Measurements from ENCODE around the gene KLHDC4. TPM values are rescaled to one million over a fixed set of nuclear protein-coding genes. Genes with fewer than 3 reads are reported as not detected.
"Not testable (repeated sequence)": the region's sequence is repeated elsewhere in the genome, so short reads cannot be mapped to it uniquely, and the experiment has no call there.

KLHDC4 gene
- polyA plus RNA-seq, 1 of the 3 experiments (the other 2 are of a cell fraction) = 51.2 TPM

DNA sequence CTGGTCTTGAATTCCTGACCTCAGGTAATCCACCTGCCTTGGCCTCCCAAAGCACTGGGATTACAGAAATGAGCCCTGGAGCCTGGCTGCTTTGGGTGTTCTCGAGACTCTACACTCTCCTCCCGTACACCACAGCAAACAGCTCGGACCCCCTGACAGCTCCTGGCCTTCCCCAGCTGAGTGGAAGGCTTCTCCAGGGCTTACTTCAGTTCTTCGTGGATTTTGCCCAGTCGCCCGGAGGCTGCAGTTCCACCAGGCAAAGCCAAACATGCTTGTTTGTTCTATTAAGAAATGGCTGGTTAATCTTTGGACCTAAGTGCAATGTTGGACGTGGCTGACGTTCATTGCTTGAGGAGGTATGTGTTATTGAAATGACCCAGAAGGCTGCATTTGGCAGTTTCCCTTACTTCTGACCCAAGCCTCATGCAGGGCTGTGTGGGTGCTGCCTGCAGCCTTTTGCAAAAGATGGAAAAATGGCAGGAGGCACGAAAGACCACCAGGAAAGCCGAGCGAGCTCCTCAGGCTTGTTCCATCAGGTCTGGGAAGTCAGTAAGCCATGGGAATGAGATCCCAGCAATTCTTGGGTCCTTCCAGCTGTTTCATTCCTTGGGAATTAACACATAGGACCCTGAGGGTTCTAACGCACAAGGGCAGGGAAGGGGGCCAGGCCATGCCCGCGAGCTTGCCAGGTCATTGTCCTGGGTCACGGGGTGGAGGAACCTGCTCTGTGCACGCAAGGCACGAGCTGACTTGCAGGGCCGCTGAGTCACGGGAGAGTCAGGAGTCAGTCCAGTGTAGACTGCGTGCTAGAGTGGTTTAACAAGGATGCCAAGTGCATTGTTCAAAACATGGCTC lies 23.9 kb upstream of the KLHDC4 start:
- H2AFZ ChIP-seq (ENCODE audit: low read depth) = no peak overlapping the region
- 78% methylated on average over 20 of the region's 20 CpGs for WGBS (ENCODE audit: low lambda C conversion rate)
- no peaks in the 10 kb centered on the region for H3K27me3 ChIP-seq (ENCODE audit: insufficient read depth)
- peaks cover 0 to 2% of the 10 kb centered on the region in 2 experiments; a peak in 1 of 4 replicates for H3K4me1 ChIP-seq (ENCODE audit: control insufficient read depth in 1 of 2, insufficient read depth in 2 of 2, low read depth in 1 of 2, low read length in 1 of 2)
- no peaks in the 10 kb centered on the region for H3K36me3 ChIP-seq (replicated peaks in 1 of 2; ENCODE audit: control insufficient read depth in 1 of 2, insufficient read depth in 2 of 2, low read length in 1 of 2)
- no peaks in the 10 kb centered on the region for H4K20me1 ChIP-seq (ENCODE audit: insufficient read depth)
- no peak overlapping the region for H3K4me3 ChIP-seq (ENCODE audit: low read depth in 2 of 2, low read length in 1 of 2)
- TF ChIP-seq FOSL2 (IDR thresholded peaks at IDR 0.05; ENCODE audit: borderline replicate concordance, low read depth) = peak; percentile 20; the same call in 1 of the 2 replicates
- TF ChIP-seq EZH2phosphoT487 (IDR thresholded peaks at IDR 0.05; ENCODE audit: borderline replicate concordance, low read depth) = no peak
- peak; percentile 9; the same call in 1 of the 2 replicates for TF ChIP-seq JUND (IDR thresholded peaks at IDR 0.05)
- no peaks in the 10 kb centered on the region for H3K9me2 ChIP-seq
- no peak overlapping the region for H3K9ac ChIP-seq
- DNase-seq = no peak
- no peaks in the 10 kb centered on the region for H3K9me3 ChIP-seq
- no peaks in the 10 kb centered on the region for H3F3A ChIP-seq (replicated peaks; ENCODE audit: insufficient read depth)
- ChIA-PET POLR2A (interaction anchor here (2.9 kb wide), 1 partner anchor 17 kb away, joined by 11 read pairs; no protein-coding TSS in a partner anchor), CTCF (interaction anchor here (0.9 to 4.6 kb wide), 5 partner anchors 10 to 82 kb away, joined by 3 to 48 read pairs (median 17); no protein-coding TSS in a partner anchor)
- no peak overlapping the region for H3K27ac ChIP-seq (ENCODE audit: low read depth in 2 of 2, low read length in 1 of 2)
- H3K79me2 ChIP-seq (ENCODE audit: insufficient read depth) = no peaks in the 10 kb centered on the region
- no peak overlapping the region for H3K4me2 ChIP-seq

GRCh38 chr16:87788730-87789436 lies 23.1 kb upstream of the KLHDC4 start:
- H3K79me2 ChIP-seq (ENCODE audit: insufficient read depth); H3K9me2 ChIP-seq; H3K27ac ChIP-seq (ENCODE audit: low read depth in 2 of 2, low read length in 1 of 2); H3K27me3 ChIP-seq (ENCODE audit: insufficient read depth); H3K4me3 ChIP-seq (ENCODE audit: low read depth in 2 of 2, low read length in 1 of 2); POLR2A ChIA-PET; H3K36me3 ChIP-seq (replicated peaks in 1 of 2; ENCODE audit: control insufficient read depth in 1 of 2, insufficient read depth in 2 of 2, low read length in 1 of 2); DNase-seq; H3F3A ChIP-seq (replicated peaks; ENCODE audit: insufficient read depth); H3K4me1 ChIP-seq (ENCODE audit: control insufficient read depth in 1 of 2, insufficient read depth in 2 of 2, low read depth in 1 of 2, low read length in 1 of 2); H3K9me3 ChIP-seq; H2AFZ ChIP-seq (ENCODE audit: low read depth); H3K4me2 ChIP-seq; H3K9ac ChIP-seq; H4K20me1 ChIP-seq (ENCODE audit: insufficient read depth): not testable (repeated sequence)
- 71% methylated on average over 10 of the region's 10 CpGs for WGBS (ENCODE audit: low lambda C conversion rate)
- CTCF ChIA-PET = interaction anchor here (0.6 to 4.6 kb wide), 5 partner anchors 9 to 82 kb away, joined by 3 to 48 read pairs (median 15); no protein-coding TSS in a partner anchor

DNA sequence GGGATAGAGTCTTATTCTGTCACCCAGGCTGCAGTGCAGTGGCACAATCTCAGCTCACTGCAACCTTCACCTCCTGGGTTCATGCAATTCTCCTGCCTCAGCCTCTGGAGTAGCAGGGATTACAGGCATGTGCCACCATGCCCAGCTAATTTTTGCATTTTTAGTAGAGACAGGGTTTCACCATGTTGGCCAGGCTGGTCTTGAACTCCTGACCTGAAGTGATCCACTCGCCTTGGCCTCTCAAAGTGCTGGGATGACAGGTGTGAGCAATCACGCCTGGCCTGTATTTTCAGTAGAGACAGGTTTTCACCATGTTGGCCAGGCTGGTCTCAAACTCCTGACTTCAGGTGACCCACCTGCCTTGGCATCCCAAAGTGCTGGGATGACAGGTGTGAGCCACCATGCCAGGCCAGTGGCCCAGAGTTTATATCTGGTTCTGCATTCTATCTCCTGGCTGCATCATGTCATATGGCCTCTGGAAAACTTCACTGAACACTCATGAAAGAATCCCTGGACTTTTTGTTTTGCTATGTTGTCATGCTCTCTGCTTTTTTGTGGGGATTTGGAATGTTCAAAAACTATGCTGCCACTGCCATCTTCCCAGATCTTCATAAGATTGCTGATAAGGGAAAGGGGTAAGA lies 21.8 kb upstream of the KLHDC4 start:
- H3K9ac ChIP-seq; H3K79me2 ChIP-seq (ENCODE audit: insufficient read depth); H3K27ac ChIP-seq (ENCODE audit: low read depth in 2 of 2, low read length in 1 of 2); H3K4me2 ChIP-seq; DNase-seq; H2AFZ ChIP-seq (ENCODE audit: low read depth); H3F3A ChIP-seq (replicated peaks; ENCODE audit: insufficient read depth); H4K20me1 ChIP-seq (ENCODE audit: insufficient read depth); H3K9me2 ChIP-seq; H3K4me3 ChIP-seq (ENCODE audit: low read depth in 2 of 2, low read length in 1 of 2); H3K4me1 ChIP-seq (ENCODE audit: control insufficient read depth in 1 of 2, insufficient read depth in 2 of 2, low read depth in 1 of 2, low read length in 1 of 2); POLR2A ChIA-PET; H3K9me3 ChIP-seq; H3K27me3 ChIP-seq (ENCODE audit: insufficient read depth); H3K36me3 ChIP-seq (replicated peaks in 1 of 2; ENCODE audit: control insufficient read depth in 1 of 2, insufficient read depth in 2 of 2, low read length in 1 of 2): not testable (repeated sequence)
- CTCF ChIA-PET = interaction anchor here (0.7 to 4.6 kb wide), 3 partner anchors 8 to 84 kb away, joined by 3 to 48 read pairs (median 4); no protein-coding TSS in a partner anchor
- WGBS (ENCODE audit: low lambda C conversion rate) = 80% methylated on average over 2 of the region's 2 CpGs

Data from SK-N-SH (cell line).